Measurements from ENCODE around the gene PCSK6.

Gene PCSK6

GRCh38 chr15:101413239-101413638, 76.3 kb downstream of the PCSK6 start:
- Histone ChIP-seq H3K27ac (ENCODE audit: low read depth, low read length) (no peak overlapping the region), H4K20me1 (ENCODE audit: low read depth, low read length) (no peaks in the 10 kb centered on the region), H3K9ac (ENCODE audit: low read length) (no peak overlapping the region), H3F3A (ENCODE audit: insufficient read depth) (no peaks in the 10 kb centered on the region), H3K27me3 (ENCODE audit: low read length) (no peaks in the 10 kb centered on the region), H3K79me2 (ENCODE audit: insufficient read depth, low read length) (no peaks in the 10 kb centered on the region), H3K9me3 (ENCODE audit: insufficient read depth, low read length) (no peaks in the 10 kb centered on the region), H3K9me2 (replicated peaks; ENCODE audit: insufficient read depth, low read length) (no peaks in the 10 kb centered on the region), H3K36me3 (ENCODE audit: low read length) (no peaks in the 10 kb centered on the region; the same call in 1 of the 2 replicates), H3K4me3 (ENCODE audit: insufficient read depth, low read length, poor library complexity, severe bottlenecking) (no peak overlapping the region), H2AFZ (ENCODE audit: low read depth, low read length, severe bottlenecking) (no peak overlapping the region), H3K4me2 (ENCODE audit: low read depth, low read length, poor library complexity, severe bottlenecking) (no peak overlapping the region)
- no peak for TF ChIP-seq EZH2phosphoT487 (conservative IDR thresholded peaks at IDR 0.05; ENCODE audit: low read length)
- no peak for TF ChIP-seq CTCF (IDR thresholded peaks at IDR 0.05; ENCODE audit: insufficient read depth, low read length, poor library complexity, severe bottlenecking)

- no peak for TF ChIP-seq CTCF (IDR thresholded peaks at IDR 0.05; ENCODE audit: insufficient read depth, low read length, poor library complexity, severe bottlenecking)
- TF ChIP-seq EZH2phosphoT487 (conservative IDR thresholded peaks at IDR 0.05; ENCODE audit: low read length): no peak
- Histone ChIP-seq H4K20me1 (ENCODE audit: low read depth, low read length) (no peaks in the 10 kb centered on the region), H3K9me3 (ENCODE audit: insufficient read depth, low read length) (no peaks in the 10 kb centered on the region), H3K27me3 (ENCODE audit: low read length) (no peaks in the 10 kb centered on the region), H3K9me2 (replicated peaks; ENCODE audit: insufficient read depth, low read length) (no peaks in the 10 kb centered on the region), H3K9ac (ENCODE audit: low read length) (no peak overlapping the region), H3K4me3 (ENCODE audit: insufficient read depth, low read length, poor library complexity, severe bottlenecking) (no peak overlapping the region), H3F3A (ENCODE audit: insufficient read depth) (no peaks in the 10 kb centered on the region), H2AFZ (ENCODE audit: low read depth, low read length, severe bottlenecking) (no peak overlapping the region), H3K79me2 (ENCODE audit: insufficient read depth, low read length) (no peaks in the 10 kb centered on the region), H3K4me2 (ENCODE audit: low read depth, low read length, poor library complexity, severe bottlenecking) (no peak overlapping the region), H3K27ac (ENCODE audit: low read depth, low read length) (no peak overlapping the region), H3K36me3 (ENCODE audit: low read length) (no peaks in the 10 kb centered on the region)
Measured at GRCh38 chr15:101411581-101411980, 77.9 kb downstream of the PCSK6 start.

- H4K20me1 ChIP-seq (ENCODE audit: low read depth, low read length): no peaks in the 10 kb centered on the region
- no peaks in the 10 kb centered on the region for H3K27me3 ChIP-seq (ENCODE audit: low read length)
- H3F3A ChIP-seq (ENCODE audit: insufficient read depth): no peaks in the 10 kb centered on the region
- H3K9me3 ChIP-seq (ENCODE audit: insufficient read depth, low read length): no peaks in the 10 kb centered on the region
- no peak overlapping the region for H2AFZ ChIP-seq (ENCODE audit: low read depth, low read length, severe bottlenecking)
- no peaks in the 10 kb centered on the region for H3K36me3 ChIP-seq (ENCODE audit: low read length)
- H3K4me2 ChIP-seq (ENCODE audit: low read depth, low read length, poor library complexity, severe bottlenecking): no peak overlapping the region
- H3K27ac ChIP-seq (ENCODE audit: low read depth, low read length): no peak overlapping the region
- no peak overlapping the region for H3K9ac ChIP-seq (ENCODE audit: low read length)
- H3K4me3 ChIP-seq (ENCODE audit: insufficient read depth, low read length, poor library complexity, severe bottlenecking): no peak overlapping the region
- H3K9me2 ChIP-seq (replicated peaks; ENCODE audit: insufficient read depth, low read length): no peaks in the 10 kb centered on the region
- H3K79me2 ChIP-seq (ENCODE audit: insufficient read depth, low read length): no peaks in the 10 kb centered on the region
- TF ChIP-seq EZH2phosphoT487 (conservative IDR thresholded peaks at IDR 0.05; ENCODE audit: low read length) (no peak), CTCF (IDR thresholded peaks at IDR 0.05; ENCODE audit: insufficient read depth, low read length, poor library complexity, severe bottlenecking) (no peak)
Measured at GRCh38 chr15:101411085-101411484, 78.4 kb downstream of the PCSK6 start.
